Stomach (tissue), 9 donors: Measurements from ENCODE around the gene PRKCE. TPM values are rescaled to one million over a fixed set of nuclear protein-coding genes. Genes with fewer than 3 reads are reported as not detected.

ENCODE experiments used
- DNase-seq, 2 donors: peaks; one replicate each; pipeline versions ENCODE4 v3.0.0 to v3.0.0-alpha.2; 2013 to 2019
- H3K27ac ChIP-seq, 5 donors: fragments of 200-600 bp in 4 of 5; sonication (generic) in 4 of 5; one replicate each; pipeline ENCODE4 v1.5.1; 2013 to 2019; ENCODE audit warnings: mild to moderate bottlenecking in 1 of 5, moderate library complexity in 1 of 5
- H3K27me3 ChIP-seq, 3 donors: fragments of 200-600 bp; sonication (generic); one replicate each; pipeline ENCODE4 v1.5.1; 2017 to 2019; ENCODE audit warnings: mixed run types in 1 of 3
- H3K36me3 ChIP-seq, 4 donors: fragments of 200-600 bp; sonication (generic); 1 replicate in 3 of 4; 2 replicates in 1 of 4; pipeline ENCODE4 v1.5.1; 2016 to 2019
- H3K4me1 ChIP-seq, 4 donors: fragments of 200-600 bp; sonication (generic); one replicate each; pipeline ENCODE4 v1.5.1; 2016 to 2019
- H3K4me3 ChIP-seq, 4 donors: fragments of 200-600 bp; sonication (generic) in 3 of 4; one replicate each; pipeline ENCODE4 v1.5.1; 2016 to 2019; ENCODE audit warnings: mild to moderate bottlenecking in 1 of 4
- H3K9me3 ChIP-seq, 4 donors: fragments of 200-600 bp; sonication (generic); one replicate each; pipeline ENCODE4 v1.5.1; 2016 to 2019
- CTCF ChIP-seq, 7 experiments: fragments of 450-650 bp in 4 of 7; fragments of 200-600 bp in 3 of 7; sonication (generic) in 3 of 7; IDR thresholded peaks; one replicate each; pipeline ENCODE4 v1.5.1; 2016 to 2019; ENCODE audit warnings: antibody characterized with exemption in 7 of 7, control low read depth in 2 of 7, mild to moderate bottlenecking in 1 of 7
- EP300 ChIP-seq: sonication (generic); formaldehyde crosslinking; IDR thresholded peaks from one replicate; pipeline ENCODE4 v1.6.1; 2017; ENCODE audit warnings: antibody characterized with exemption
- POLR2A ChIP-seq, 4 donors: fragments of 450-650 bp; IDR thresholded peaks; one replicate each; pipeline ENCODE4 v1.6.1; 2016; ENCODE audit warnings: antibody characterized with exemption in 4 of 4, control low read depth in 2 of 4, mild to moderate bottlenecking in 1 of 4, moderate library complexity in 1 of 4
- POLR2AphosphoS5 ChIP-seq, 3 donors: sonication (generic); formaldehyde crosslinking; IDR thresholded peaks; one replicate each; pipeline ENCODE4 v1.6.1; 2016; ENCODE audit warnings: antibody characterized with exemption in 3 of 3
- WGBS, 5 donors: extraction: QIAGEN DNeasy Blood & Tissue Kit in 3 of 5; methylation state at CpG; one replicate each; pipeline versions ENCODE4 v1.1.5 to v1.1.7; 2013 to 2018; 5-methylcytosine and 5-hydroxymethylcytosine counted together
- intact Hi-C: fragments of 100-400 bp; cut with DNase I; formaldehyde crosslinking; loops from one replicate; pipeline ENCODE4 v1.15.1; 2023; ENCODE audit warnings: low total_unique reads
- polyA plus RNA-seq, 3 donors: library from polyadenylated mRNA; stranded (reverse); fragments of 200-250 nt; gene quantifications; one replicate each; pipeline ENCODE4 v1.2.3, GENCODE V29; 2013
- total RNA-seq, 5 donors: library from RNA; depleted of rRNA; stranded (reverse); fragments of >200 nt; gene quantifications; one replicate each; pipeline versions ENCODE4 v1.1.0 to v1.2.3, GENCODE V29; 2014 to 2016
- donor health status: healthy with polysubstance abuse.
- donor health status: Bipolar disorder and iron deficiency.
- donor health status: healthy.

PRKCE gene
- total and polyA plus RNA-seq, 8 donors: 2.0 to 92.0 (median 10.0) TPM

GRCh38 chr2:46125798-46126197 is 474.3 kb downstream of the PRKCE start:
- 87 to 98% (median 96%) methylated on average over 4 of the region's 4 CpGs for WGBS, 5 donors
- no peak overlapping the region for H3K27ac ChIP-seq
- TF ChIP-seq POLR2A (IDR thresholded peaks at IDR 0.05): no peak
- no peak for TF ChIP-seq EP300
- no peak for TF ChIP-seq CTCF (IDR thresholded peaks at IDR 0.05)
- no peak for TF ChIP-seq POLR2AphosphoS5 (IDR thresholded peaks at IDR 0.05)
- no peaks in the 10 kb centered on the region for H3K27me3 ChIP-seq
- intact Hi-C loops: no loop called here
- no peaks in the 10 kb centered on the region for H3K9me3 ChIP-seq
- H3K4me3 ChIP-seq: no peak overlapping the region
- no peaks in the 10 kb centered on the region for H3K36me3 ChIP-seq
- peaks cover 0 to 23% (median 11%) of the 10 kb centered on the region in 4 donors for H3K4me1 ChIP-seq
- no peak for DNase-seq

GRCh38 chr2:46126571-46126970 is 475.1 kb downstream of the PRKCE start:
- no peaks in the 10 kb centered on the region for H3K9me3 ChIP-seq
- WGBS, 5 donors: 84 to 96% (median 94%) methylated on average over 4 of the region's 4 CpGs
- H3K4me1 ChIP-seq: peaks cover 0 to 15% (median 11%) of the 10 kb centered on the region in 4 donors
- TF ChIP-seq POLR2A (IDR thresholded peaks at IDR 0.05) (no peak), CTCF (IDR thresholded peaks at IDR 0.05) (no peak), POLR2AphosphoS5 (IDR thresholded peaks at IDR 0.05) (no peak), EP300 (no peak)
- no peaks in the 10 kb centered on the region for H3K36me3 ChIP-seq
- no peak for DNase-seq
- H3K27ac ChIP-seq: no peak overlapping the region
- H3K27me3 ChIP-seq: no peaks in the 10 kb centered on the region
- H3K4me3 ChIP-seq: no peak overlapping the region
- intact Hi-C loops: no loop called here

- no peak for TF ChIP-seq EP300
- TF ChIP-seq CTCF (IDR thresholded peaks at IDR 0.05): no peak
- no peak for TF ChIP-seq POLR2AphosphoS5 (IDR thresholded peaks at IDR 0.05)
- no peak for TF ChIP-seq POLR2A (IDR thresholded peaks at IDR 0.05)
- Histone ChIP-seq H3K4me1 (peaks cover 0 to 11% (median 7%) of the 10 kb centered on the region in 4 donors), H3K27ac (no peak overlapping the region), H3K9me3 (no peaks in the 10 kb centered on the region), H3K4me3 (no peak overlapping the region), H3K27me3 (no peaks in the 10 kb centered on the region), H3K36me3 (no peaks in the 10 kb centered on the region)
- no peak for DNase-seq
- 78 to 82% (median 81%) methylated on average over 3 of the region's 3 CpGs for WGBS, 5 donors
- intact Hi-C loops: no loop called here
These were observed 475.7 kb downstream of the PRKCE start for GRCh38 chr2:46127176-46127575.

- DNase-seq: no peak
- H3K36me3 ChIP-seq: no peaks in the 10 kb centered on the region
- no peak overlapping the region for H3K27ac ChIP-seq
- H3K4me1 ChIP-seq: peaks cover 0 to 16% (median 13%) of the 10 kb centered on the region in 4 donors
- H3K4me3 ChIP-seq: no peak overlapping the region
- H3K9me3 ChIP-seq: no peaks in the 10 kb centered on the region
- TF ChIP-seq EP300 (no peak), CTCF (IDR thresholded peaks at IDR 0.05) (no peak), POLR2A (IDR thresholded peaks at IDR 0.05) (no peak), POLR2AphosphoS5 (IDR thresholded peaks at IDR 0.05) (no peak)
- no peaks in the 10 kb centered on the region for H3K27me3 ChIP-seq
- WGBS, 5 donors: 83 to 94% (median 90%) methylated on average over 4 of the region's 4 CpGs
- intact Hi-C loops: no loop called here
These were observed 479.0 kb downstream of the PRKCE start for GRCh38 chr2:46130511-46130910.
